GM06990 (cell line): Measurements from ENCODE around the gene HMGB4.

ENCODE experiments used
- DNase-seq: peaks from one replicate; pipeline ENCODE4 v3.0.0-alpha.2; 2011; ENCODE audit not compliant: insufficient read length; ENCODE audit errors: extremely low read depth
- H3K27me3 ChIP-seq: replicated peaks from 2 replicates; pipeline ENCODE4 v1.6.0; 2011; ENCODE audit warnings: low read length; ENCODE audit not compliant: control insufficient read depth, insufficient read depth
- H3K36me3 ChIP-seq: 2 replicates; pipeline ENCODE4 v1.5.1; 2011; ENCODE audit warnings: low read length; ENCODE audit not compliant: control insufficient read depth, insufficient read depth
- H3K4me3 ChIP-seq: replicated peaks from 2 replicates; pipeline ENCODE4 v1.5.1; 2011; ENCODE audit warnings: low read depth, mild to moderate bottlenecking, control low read depth, low read length
- TF ChIP-seq, protein P1 (sequence below): IDR thresholded peaks from 2 replicates; pipeline ENCODE4 v1.5.1; 2011; ENCODE audit warnings: low read length, control low read depth, mild to moderate bottlenecking, inconsistent platforms; ENCODE audit not compliant: insufficient read depth, poor library complexity, severe bottlenecking

HMGB4 gene

DNA sequence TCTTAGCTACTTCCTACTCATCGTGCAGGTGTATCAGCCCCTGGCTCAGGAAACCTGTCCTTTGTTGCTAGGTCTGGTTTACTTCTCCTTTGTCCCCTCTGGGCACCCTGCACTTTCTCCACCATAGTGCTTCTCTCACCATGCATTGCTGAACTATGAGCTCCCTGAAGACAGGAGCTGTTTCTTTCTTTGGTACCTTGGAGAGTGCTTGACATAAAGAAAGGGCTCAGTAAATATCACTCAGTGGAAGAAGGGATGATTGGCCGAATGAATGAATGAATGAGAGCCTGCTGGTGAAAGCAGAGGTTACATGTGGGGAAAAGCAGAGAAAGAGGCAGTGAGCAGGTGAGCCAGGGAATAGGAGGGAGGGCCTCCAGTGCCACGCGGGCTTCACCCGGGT is 9.8 kb upstream of the HMGB4 start:
- TF ChIP-seq, protein P1, sequence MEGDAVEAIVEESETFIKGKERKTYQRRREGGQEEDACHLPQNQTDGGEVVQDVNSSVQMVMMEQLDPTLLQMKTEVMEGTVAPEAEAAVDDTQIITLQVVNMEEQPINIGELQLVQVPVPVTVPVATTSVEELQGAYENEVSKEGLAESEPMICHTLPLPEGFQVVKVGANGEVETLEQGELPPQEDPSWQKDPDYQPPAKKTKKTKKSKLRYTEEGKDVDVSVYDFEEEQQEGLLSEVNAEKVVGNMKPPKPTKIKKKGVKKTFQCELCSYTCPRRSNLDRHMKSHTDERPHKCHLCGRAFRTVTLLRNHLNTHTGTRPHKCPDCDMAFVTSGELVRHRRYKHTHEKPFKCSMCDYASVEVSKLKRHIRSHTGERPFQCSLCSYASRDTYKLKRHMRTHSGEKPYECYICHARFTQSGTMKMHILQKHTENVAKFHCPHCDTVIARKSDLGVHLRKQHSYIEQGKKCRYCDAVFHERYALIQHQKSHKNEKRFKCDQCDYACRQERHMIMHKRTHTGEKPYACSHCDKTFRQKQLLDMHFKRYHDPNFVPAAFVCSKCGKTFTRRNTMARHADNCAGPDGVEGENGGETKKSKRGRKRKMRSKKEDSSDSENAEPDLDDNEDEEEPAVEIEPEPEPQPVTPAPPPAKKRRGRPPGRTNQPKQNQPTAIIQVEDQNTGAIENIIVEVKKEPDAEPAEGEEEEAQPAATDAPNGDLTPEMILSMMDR: no peak
- no peak for DNase-seq
- H3K4me3 ChIP-seq: no peak overlapping the region
- no peaks in the 10 kb centered on the region for H3K36me3 ChIP-seq
- H3K27me3 ChIP-seq: no peaks in the 10 kb centered on the region; the same call in none of the 2 replicates

DNA sequence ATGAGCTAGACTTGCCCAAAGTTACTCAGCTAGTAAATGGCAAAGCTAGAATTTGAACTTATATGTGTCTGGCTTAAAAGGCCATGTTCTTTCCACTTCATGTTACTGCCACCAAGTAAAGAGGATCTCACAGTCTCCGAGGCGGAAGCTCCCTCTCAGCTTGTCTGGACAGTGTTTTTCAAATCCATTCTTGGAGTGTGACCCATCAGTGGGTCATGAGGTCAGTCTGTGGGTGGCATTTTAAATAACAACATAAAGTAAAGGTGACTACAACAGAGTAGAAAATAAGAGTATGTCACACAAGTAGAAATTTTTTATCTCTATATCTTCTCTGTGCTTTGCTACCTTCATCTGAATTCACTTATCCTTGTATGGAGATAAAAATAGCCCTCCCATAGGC is 3.2 kb upstream of the HMGB4 start:
- TF ChIP-seq, protein P1: no peak
- DNase-seq: no peak
- Histone ChIP-seq H3K4me3 (no peak overlapping the region), H3K36me3 (no peaks in the 10 kb centered on the region), H3K27me3 (no peaks in the 10 kb centered on the region; the same call in 1 of the 2 replicates)

DNA sequence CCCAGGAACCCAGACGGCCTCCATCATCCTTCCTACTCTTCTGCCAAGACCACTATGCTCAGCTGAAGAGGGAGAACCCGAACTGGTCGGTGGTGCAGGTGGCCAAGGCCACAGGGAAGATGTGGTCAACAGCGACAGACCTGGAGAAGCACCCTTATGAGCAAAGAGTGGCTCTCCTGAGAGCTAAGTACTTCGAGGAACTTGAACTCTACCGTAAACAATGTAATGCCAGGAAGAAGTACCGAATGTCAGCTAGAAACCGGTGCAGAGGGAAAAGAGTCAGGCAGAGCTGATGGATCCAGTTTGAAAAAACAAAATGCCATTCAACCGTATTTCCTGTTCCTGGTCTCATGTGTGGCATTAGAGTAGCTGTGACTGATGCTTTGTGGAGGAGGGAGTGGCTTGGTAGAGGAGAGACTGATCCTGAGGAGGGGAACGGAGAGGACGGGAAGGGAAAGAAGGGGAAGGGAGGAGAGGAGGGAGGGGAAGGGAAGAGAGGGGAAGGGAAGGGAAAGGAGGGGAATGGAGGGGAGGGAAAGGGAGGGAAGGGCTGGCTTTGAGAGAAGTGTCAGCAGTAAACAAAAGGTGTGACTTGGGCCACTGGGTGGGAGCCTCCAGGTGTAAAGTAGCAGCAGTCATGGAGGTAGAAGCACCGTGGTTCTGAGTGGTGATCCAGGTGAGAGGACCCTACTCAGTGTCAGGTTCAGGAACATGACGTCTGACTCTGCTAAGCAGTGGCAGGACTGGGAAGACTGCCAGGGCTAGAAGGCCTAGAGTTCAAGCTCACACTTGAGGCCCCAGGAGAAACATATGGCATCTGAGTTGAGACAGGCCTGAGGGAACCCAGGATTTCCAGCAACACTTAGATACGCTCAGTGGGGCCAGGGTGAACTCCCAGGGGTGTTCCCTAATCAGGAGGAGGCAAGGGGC is 846 bp downstream of the HMGB4 start:
- no peak overlapping the region for H3K4me3 ChIP-seq
- TF ChIP-seq, protein P1: no peak
- DNase-seq: no peak
- H3K36me3 ChIP-seq: no peaks in the 10 kb centered on the region
- no peaks in the 10 kb centered on the region for H3K27me3 ChIP-seq

DNA sequence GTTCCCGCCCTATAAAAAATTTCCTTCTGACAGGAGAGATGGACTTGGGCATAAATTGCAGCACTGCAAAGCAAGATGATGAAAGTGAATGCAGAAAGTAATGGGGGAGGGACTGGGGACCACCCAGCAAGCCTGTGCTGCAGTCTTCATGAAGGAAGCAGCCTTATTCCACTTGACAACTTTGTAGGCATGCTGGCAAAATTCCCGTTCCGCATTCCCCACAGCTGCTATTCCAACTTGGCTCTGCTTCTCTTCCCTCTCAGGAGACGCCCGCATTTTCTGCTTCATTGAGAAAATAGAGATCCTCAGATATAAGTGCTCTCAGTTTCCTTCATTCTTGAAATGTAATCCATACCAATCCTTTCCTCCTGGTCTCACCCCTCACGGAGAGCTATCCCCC is 2.4 kb downstream of the HMGB4 start:
- no peak for DNase-seq
- TF ChIP-seq, protein P1: no peak
- H3K4me3 ChIP-seq: no peak overlapping the region
- no peaks in the 10 kb centered on the region for H3K36me3 ChIP-seq
- no peaks in the 10 kb centered on the region for H3K27me3 ChIP-seq

DNA sequence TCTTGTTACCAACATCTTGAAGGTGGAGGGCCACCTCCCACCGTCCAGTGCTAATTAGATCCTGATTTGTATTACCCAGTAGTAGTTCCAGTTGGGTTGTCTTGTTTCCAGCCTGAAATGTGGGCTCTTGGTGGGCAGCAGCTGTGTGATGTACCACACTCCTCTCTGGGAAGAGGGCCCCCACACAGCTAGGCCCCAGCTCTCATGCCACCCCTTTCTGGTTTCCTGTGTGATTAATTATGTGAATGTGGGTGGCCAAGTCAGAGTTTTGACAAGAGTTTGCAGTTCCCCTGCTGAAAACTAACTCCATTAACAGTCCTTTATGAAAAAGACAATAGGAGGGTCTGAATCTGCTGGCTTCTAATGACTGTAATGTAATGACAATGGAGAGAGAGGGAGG is 3.8 kb downstream of the HMGB4 start:
- H3K36me3 ChIP-seq: no peaks in the 10 kb centered on the region
- no peak for DNase-seq
- no peak overlapping the region for H3K4me3 ChIP-seq
- TF ChIP-seq, protein P1: no peak
- no peaks in the 10 kb centered on the region for H3K27me3 ChIP-seq
